DND-41 (cell line): ENCODE measurements around the gene TMEM132D.

Experiments
- EZH2 ChIP-seq: IDR thresholded peaks from 3 replicates; pipeline ENCODE4 v1.6.1; 2012; ENCODE audit warnings: borderline replicate concordance, low read depth, mild to moderate bottlenecking, moderate library complexity, low read length, inconsistent platforms; ENCODE audit not compliant: severe bottlenecking
- TF ChIP-seq, protein P1 (sequence below): IDR thresholded peaks from 2 replicates; pipeline ENCODE4 v1.5.1; 2012; ENCODE audit warnings: borderline replicate concordance, low read length, moderate library complexity, mild to moderate bottlenecking; ENCODE audit not compliant: poor library complexity, severe bottlenecking; ENCODE audit errors: extremely low read depth

DNA sequence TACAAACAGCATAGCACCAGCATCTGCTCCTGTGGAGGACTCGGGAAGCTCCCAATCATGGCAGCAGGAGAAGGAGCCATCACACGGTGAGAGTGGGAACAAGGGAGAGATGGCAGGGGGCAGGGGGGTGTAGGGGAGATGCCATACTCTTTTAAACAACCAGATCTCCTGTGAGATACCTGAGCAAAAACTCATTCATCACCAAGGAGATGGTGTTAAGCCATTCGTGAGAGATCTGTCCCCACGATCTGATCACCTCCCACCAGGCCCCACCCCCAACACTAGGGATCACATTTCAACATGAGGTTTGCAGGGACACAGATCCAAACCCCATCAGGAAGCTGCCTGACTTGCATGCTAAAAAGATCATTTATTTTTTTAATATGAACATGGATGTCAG, 499.3 kb downstream of the TMEM132D start:
- TF ChIP-seq, protein P1, sequence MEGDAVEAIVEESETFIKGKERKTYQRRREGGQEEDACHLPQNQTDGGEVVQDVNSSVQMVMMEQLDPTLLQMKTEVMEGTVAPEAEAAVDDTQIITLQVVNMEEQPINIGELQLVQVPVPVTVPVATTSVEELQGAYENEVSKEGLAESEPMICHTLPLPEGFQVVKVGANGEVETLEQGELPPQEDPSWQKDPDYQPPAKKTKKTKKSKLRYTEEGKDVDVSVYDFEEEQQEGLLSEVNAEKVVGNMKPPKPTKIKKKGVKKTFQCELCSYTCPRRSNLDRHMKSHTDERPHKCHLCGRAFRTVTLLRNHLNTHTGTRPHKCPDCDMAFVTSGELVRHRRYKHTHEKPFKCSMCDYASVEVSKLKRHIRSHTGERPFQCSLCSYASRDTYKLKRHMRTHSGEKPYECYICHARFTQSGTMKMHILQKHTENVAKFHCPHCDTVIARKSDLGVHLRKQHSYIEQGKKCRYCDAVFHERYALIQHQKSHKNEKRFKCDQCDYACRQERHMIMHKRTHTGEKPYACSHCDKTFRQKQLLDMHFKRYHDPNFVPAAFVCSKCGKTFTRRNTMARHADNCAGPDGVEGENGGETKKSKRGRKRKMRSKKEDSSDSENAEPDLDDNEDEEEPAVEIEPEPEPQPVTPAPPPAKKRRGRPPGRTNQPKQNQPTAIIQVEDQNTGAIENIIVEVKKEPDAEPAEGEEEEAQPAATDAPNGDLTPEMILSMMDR: no peak
- no peak for TF ChIP-seq EZH2
